Hepatocyte (in vitro differentiated cells): ENCODE measurements around the gene PLCB4. TPM values are rescaled to one million over a fixed set of nuclear protein-coding genes. Genes with fewer than 3 reads are reported as not detected.

Source experiments
- DNase-seq: peaks from one replicate; pipeline ENCODE4 v3.0.0-alpha.2; 2016; ENCODE audit warnings: low spot score
- H2AFZ ChIP-seq: fragments of 200-600 bp; sonication (generic); 2 replicates; pipeline ENCODE4 v1.6.0; 2016; ENCODE audit warnings: antibody characterized with exemption, mild to moderate bottlenecking
- H3K27ac ChIP-seq: fragments of 200-600 bp; sonication (generic); 2 replicates; pipeline ENCODE4 v1.5.1; 2016; ENCODE audit warnings: mild to moderate bottlenecking
- H3K27me3 ChIP-seq: fragments of 200-600 bp; sonication (generic); 2 replicates; pipeline ENCODE4 v1.6.1; 2016
- H3K36me3 ChIP-seq: fragments of 200-600 bp; sonication (generic); replicated peaks from 2 replicates; pipeline ENCODE4 v1.5.1; 2016; ENCODE audit warnings: low read depth; ENCODE audit not compliant: insufficient read depth
- H3K4me1 ChIP-seq: fragments of 200-600 bp; sonication (generic); 2 replicates; pipeline ENCODE4 v1.5.1; 2016; ENCODE audit warnings: mild to moderate bottlenecking, moderate library complexity; ENCODE audit not compliant: insufficient read depth
- H3K4me2 ChIP-seq: fragments of 200-600 bp; sonication (generic); 2 replicates; pipeline ENCODE4 v1.6.0; 2016
- H3K4me3 ChIP-seq: fragments of 200-600 bp; sonication (generic); 2 replicates; pipeline ENCODE4 v1.5.1; 2016; ENCODE audit warnings: mild to moderate bottlenecking
- H3K79me2 ChIP-seq: fragments of 200-600 bp; sonication (generic); 2 replicates; pipeline ENCODE4 v1.6.0; 2017; ENCODE audit warnings: mild to moderate bottlenecking
- H3K9me2 ChIP-seq: fragments of 200-600 bp; sonication (generic); replicated peaks from 2 replicates; pipeline ENCODE4 v1.6.0; 2017; ENCODE audit warnings: mild to moderate bottlenecking; ENCODE audit not compliant: insufficient read depth
- H3K9me3 ChIP-seq: fragments of 200-600 bp; sonication (generic); 2 replicates; pipeline ENCODE4 v1.5.1; 2016; ENCODE audit warnings: low read depth, mild to moderate bottlenecking
- H4K20me1 ChIP-seq: fragments of 200-600 bp; sonication (generic); 2 replicates; pipeline ENCODE4 v1.6.0; 2016; ENCODE audit warnings: mild to moderate bottlenecking; ENCODE audit not compliant: insufficient read depth, poor library complexity, severe bottlenecking
- EZH2 ChIP-seq: fragments of 200-600 bp; sonication (generic); IDR thresholded peaks from 2 replicates; pipeline ENCODE4 v1.6.1; 2016; ENCODE audit warnings: antibody characterized with exemption, mild to moderate bottlenecking, borderline replicate concordance
- EZH2phosphoT487 ChIP-seq: fragments of 200-600 bp; sonication (generic); IDR thresholded peaks from one replicate; pipeline ENCODE4 v1.6.1; 2018; ENCODE audit warnings: antibody characterized with exemption, mild to moderate bottlenecking, low read depth, moderate library complexity; ENCODE audit not compliant: unreplicated experiment, severe bottlenecking
- WGBS: methylation state at CpG from one replicate; pipeline ENCODE4 v1.1.6; 2016; ENCODE audit warnings: low lambda C conversion rate; ENCODE audit errors: missing lambda C conversion rate; 5-methylcytosine and 5-hydroxymethylcytosine counted together
- polyA plus RNA-seq: library from polyadenylated mRNA; unstranded; fragments of >200 nt; fragmentation: Nextera tagmentation; extraction: Ambion mirVana; gene quantifications from 2 replicates; pipeline ENCODE4 v1.2.1, GENCODE V29; 2016
- total RNA-seq: library from RNA; depleted of rRNA; stranded (reverse); fragments of >200 nt; gene quantifications from 2 replicates; pipeline ENCODE4 v1.2.3, GENCODE V29; 2014
- TF ChIP-seq, protein P1 (sequence below): fragments of 200-600 bp; sonication (generic); IDR thresholded peaks from 2 replicates; pipeline ENCODE4 v1.5.1; 2016; ENCODE audit warnings: antibody characterized with exemption, mild to moderate bottlenecking; ENCODE audit not compliant: poor library complexity

PLCB4 gene
- total and polyA plus RNA-seq, 2 experiments from 2014 or later, result 6.4 to 15.0 TPM

- Histone ChIP-seq H3K4me2 (peak overlapping the region; percentile 87), H2AFZ (no peak overlapping the region), H3K4me1 (peaks cover 22% of the 10 kb centered on the region), H3K4me3 (no peak overlapping the region), H3K36me3 (no peaks in the 10 kb centered on the region), H3K27me3 (peaks cover 90% of the 10 kb centered on the region), H4K20me1 (no peaks in the 10 kb centered on the region), H3K27ac (no peak overlapping the region), H3K9me2 (no peaks in the 10 kb centered on the region), H3K79me2 (no peaks in the 10 kb centered on the region), H3K9me3 (no peaks in the 10 kb centered on the region)
- no peak for DNase-seq
- 8% methylated on average over 28 of the region's 28 CpGs for WGBS
- no peak for TF ChIP-seq EZH2phosphoT487
Observed at GRCh38 chr20:9516234-9516871, 447.5 kb downstream of the PLCB4 start.

DNA sequence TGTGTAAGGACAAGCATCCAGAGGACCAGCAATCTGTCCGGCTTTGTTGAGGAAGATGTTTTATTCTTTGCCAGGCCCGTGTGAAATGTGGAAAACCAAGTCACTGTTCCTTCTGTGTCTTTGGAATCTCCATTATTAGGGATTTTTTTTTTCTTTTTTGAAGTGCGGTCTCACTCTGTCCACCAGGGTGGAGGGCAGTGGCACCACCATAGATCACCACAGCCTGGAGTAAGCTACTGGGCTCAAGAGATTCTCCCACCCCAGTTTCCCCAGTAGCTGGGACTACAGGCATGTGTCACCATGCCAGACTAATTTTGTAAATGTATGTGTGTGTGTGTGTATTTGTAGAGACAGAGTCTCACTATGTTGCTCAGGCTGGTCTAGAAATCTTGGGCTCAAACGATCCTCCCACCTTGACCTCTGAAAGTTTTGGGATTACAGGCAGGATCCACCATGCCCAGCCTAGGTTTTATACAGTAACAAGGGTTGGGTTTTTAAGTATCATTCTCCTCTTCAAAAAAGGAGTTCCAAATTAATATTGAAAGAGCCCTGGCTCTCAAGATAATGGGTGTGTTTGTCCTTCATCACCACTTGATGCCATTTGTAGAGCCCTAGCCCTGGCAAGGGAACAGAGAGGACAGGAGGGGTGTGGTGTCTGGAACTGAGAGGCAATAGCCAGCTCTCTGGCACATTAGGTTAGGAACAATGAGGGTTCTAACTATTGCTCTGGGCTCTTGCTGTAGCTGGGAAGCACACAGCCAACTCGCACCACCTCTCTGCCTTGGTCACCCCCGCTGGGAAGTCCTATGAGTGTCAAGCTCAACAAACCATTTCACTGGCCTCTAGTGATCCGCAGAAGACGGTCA lies 448.6 kb downstream of the PLCB4 start:
- DNase-seq, result no peak
- Histone ChIP-seq H2AFZ (no peak overlapping the region), H4K20me1 (no peaks in the 10 kb centered on the region), H3K79me2 (no peaks in the 10 kb centered on the region), H3K36me3 (no peaks in the 10 kb centered on the region), H3K9me2 (no peaks in the 10 kb centered on the region), H3K27ac (no peak overlapping the region), H3K4me2 (no peak overlapping the region), H3K4me1 (peaks cover 22% of the 10 kb centered on the region), H3K9me3 (no peaks in the 10 kb centered on the region), H3K4me3 (no peak overlapping the region), H3K27me3 (peaks cover 78% of the 10 kb centered on the region)
- TF ChIP-seq EZH2 (no peak), EZH2phosphoT487 (no peak)
- TF ChIP-seq, protein P1, sequence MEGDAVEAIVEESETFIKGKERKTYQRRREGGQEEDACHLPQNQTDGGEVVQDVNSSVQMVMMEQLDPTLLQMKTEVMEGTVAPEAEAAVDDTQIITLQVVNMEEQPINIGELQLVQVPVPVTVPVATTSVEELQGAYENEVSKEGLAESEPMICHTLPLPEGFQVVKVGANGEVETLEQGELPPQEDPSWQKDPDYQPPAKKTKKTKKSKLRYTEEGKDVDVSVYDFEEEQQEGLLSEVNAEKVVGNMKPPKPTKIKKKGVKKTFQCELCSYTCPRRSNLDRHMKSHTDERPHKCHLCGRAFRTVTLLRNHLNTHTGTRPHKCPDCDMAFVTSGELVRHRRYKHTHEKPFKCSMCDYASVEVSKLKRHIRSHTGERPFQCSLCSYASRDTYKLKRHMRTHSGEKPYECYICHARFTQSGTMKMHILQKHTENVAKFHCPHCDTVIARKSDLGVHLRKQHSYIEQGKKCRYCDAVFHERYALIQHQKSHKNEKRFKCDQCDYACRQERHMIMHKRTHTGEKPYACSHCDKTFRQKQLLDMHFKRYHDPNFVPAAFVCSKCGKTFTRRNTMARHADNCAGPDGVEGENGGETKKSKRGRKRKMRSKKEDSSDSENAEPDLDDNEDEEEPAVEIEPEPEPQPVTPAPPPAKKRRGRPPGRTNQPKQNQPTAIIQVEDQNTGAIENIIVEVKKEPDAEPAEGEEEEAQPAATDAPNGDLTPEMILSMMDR, result no peak
- 64% methylated on average over 8 of the region's 8 CpGs for WGBS

GRCh38 chr20:9518576-9519175 lies 449.8 kb downstream of the PLCB4 start:
- Histone ChIP-seq H2AFZ (no peak overlapping the region), H3K4me2 (no peak overlapping the region), H3K4me1 (peaks cover 22% of the 10 kb centered on the region), H3K27ac (no peak overlapping the region), H3K36me3 (no peaks in the 10 kb centered on the region), H4K20me1 (no peaks in the 10 kb centered on the region), H3K79me2 (no peaks in the 10 kb centered on the region), H3K9me2 (no peaks in the 10 kb centered on the region), H3K27me3 (peaks cover 66% of the 10 kb centered on the region), H3K9me3 (no peaks in the 10 kb centered on the region), H3K4me3 (no peak overlapping the region)
- TF ChIP-seq EZH2phosphoT487, result no peak
- no peak for TF ChIP-seq EZH2
- TF ChIP-seq, protein P1, result no peak
- 36% methylated on average over 8 of the region's 8 CpGs for WGBS
- DNase-seq, result no peak

DNA sequence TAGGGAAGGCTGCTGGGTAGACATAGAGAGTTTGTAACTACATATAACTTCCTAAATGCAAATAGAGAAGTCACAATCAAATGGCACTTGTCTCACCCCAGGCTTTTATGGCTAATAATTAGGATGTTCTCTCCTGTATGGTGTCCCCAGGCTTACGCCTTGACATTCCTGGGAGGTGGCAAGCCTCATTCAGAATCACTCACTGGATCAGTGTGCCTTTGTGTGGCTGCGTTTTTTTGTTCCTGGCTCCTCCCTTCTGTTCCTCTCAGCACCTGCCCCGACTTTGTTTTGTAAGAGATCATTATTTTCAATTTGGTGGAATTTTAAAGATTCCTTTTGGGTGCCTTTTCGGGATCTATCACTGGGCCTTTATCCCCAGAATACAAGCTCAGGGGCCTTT lies 451.2 kb downstream of the PLCB4 start:
- Histone ChIP-seq H2AFZ (no peak overlapping the region), H3K4me1 (peaks cover 14% of the 10 kb centered on the region), H3K9me2 (no peaks in the 10 kb centered on the region), H3K4me2 (no peak overlapping the region), H3K4me3 (no peak overlapping the region), H3K79me2 (no peaks in the 10 kb centered on the region), H3K27ac (no peak overlapping the region), H3K9me3 (no peaks in the 10 kb centered on the region), H3K36me3 (no peaks in the 10 kb centered on the region), H4K20me1 (no peaks in the 10 kb centered on the region), H3K27me3 (peaks cover 52% of the 10 kb centered on the region)
- no peak for DNase-seq
- WGBS, result 83% methylated on average over 4 of the region's 4 CpGs
- TF ChIP-seq, protein P1, result no peak
- TF ChIP-seq EZH2phosphoT487 (no peak), EZH2 (no peak)
